Psoas muscle (tissue), 8 donors: ENCODE results near the gene MYO15B. TPM values are rescaled to one million over a fixed set of nuclear protein-coding genes. Genes with fewer than 3 reads are reported as not detected.

Experiments
- ATAC-seq, 4 donors: fragments of 200-7000 bp; cut with Tn5 transposase; one replicate each; pipeline ENCODE4 v1.9.1; 2020; ENCODE audit warnings: moderate library complexity in 3 of 4, mild to moderate bottlenecking in 2 of 4
- DNase-seq, 2 donors: peaks; one replicate each; pipeline ENCODE4 v3.0.0-alpha.2; 2020
- H3K27ac ChIP-seq: fragments of 200-600 bp; one replicate; pipeline ENCODE4 v1.8.0; 2022
- H3K27me3 ChIP-seq, 3 donors: fragments of 200-600 bp in 1 of 3; one replicate each; pipeline versions ENCODE4 v1.6.1 to v1.8.0; 2013 to 2022; ENCODE audit warnings: low read length in 2 of 3, mild to moderate bottlenecking in 2 of 3, moderate library complexity in 1 of 3; ENCODE audit not compliant: insufficient read depth in 3 of 3
- H3K36me3 ChIP-seq, 2 donors: fragments of 200-600 bp in 1 of 2; one replicate each; pipeline versions ENCODE4 v1.6.1 to v1.8.0; 2013 to 2022; ENCODE audit warnings: low read depth in 1 of 2, mild to moderate bottlenecking in 1 of 2, moderate library complexity in 1 of 2; ENCODE audit not compliant: insufficient read depth in 1 of 2
- H3K4me1 ChIP-seq: fragments of 200-600 bp; one replicate; pipeline ENCODE4 v1.8.0; 2022
- H3K4me3 ChIP-seq: fragments of 200-600 bp; one replicate; pipeline ENCODE4 v1.8.0; 2022; ENCODE audit warnings: mild to moderate bottlenecking
- H3K9me3 ChIP-seq: fragments of 200-600 bp; one replicate; pipeline ENCODE4 v1.8.0; 2022
- WGBS, 3 donors: extraction: QIAGEN DNeasy Blood & Tissue Kit; methylation state at CpG; one replicate each; pipeline versions ENCODE4 v1.1.6 to v1.1.7; 2013; 5-methylcytosine and 5-hydroxymethylcytosine counted together
- intact Hi-C, 2 donors: fragments of 100-400 bp; cut with DNase I; formaldehyde crosslinking; loops; one replicate each; pipeline versions ENCODE4 v1.11.0 to v1.14.2; 2022
- polyA plus RNA-seq, 3 donors: library from polyadenylated mRNA; stranded (reverse); fragments of 200-250 nt; gene quantifications; one replicate each; pipeline ENCODE4 v1.2.3, GENCODE V29; 2013
- total RNA-seq, 4 donors: library from RNA; stranded (reverse); fragmentation: NEBNext Ultra II Directional in 2 of 4; extraction: Animal tissue kit (Norgen Biotek cat#: 25700) in 2 of 4; gene quantifications; one replicate each; pipeline versions ENCODE4 v1.2.1 to v1.2.4, GENCODE V29; 2021 to 2023
- TF ChIP-seq, protein P1 (sequence below): fragments of 200-600 bp; IDR thresholded peaks from one replicate; pipeline ENCODE4 v1.8.0; 2022; ENCODE audit warnings: antibody characterized with exemption
- donor health status: healthy with polysubstance abuse.
- donor health status: DM: no; HTN: no; CAD: no; lungs with moderate emphysema.
- donor health status: Bipolar disorder and iron deficiency.
- donor health status: healthy.
- donor health status: DM: yes; HTN: yes; CAD: no.
- donor health status: DM: no; HTN: no; CAD: no.
- donor health status: DM: no; HTN: no; CAD: no.
- donor health status: DM: yes; HTN: yes; CAD: no.

MYO15B gene
- total and polyA plus RNA-seq, 7 donors = 5.2 to 28.2 (median 16.7) TPM

DNA sequence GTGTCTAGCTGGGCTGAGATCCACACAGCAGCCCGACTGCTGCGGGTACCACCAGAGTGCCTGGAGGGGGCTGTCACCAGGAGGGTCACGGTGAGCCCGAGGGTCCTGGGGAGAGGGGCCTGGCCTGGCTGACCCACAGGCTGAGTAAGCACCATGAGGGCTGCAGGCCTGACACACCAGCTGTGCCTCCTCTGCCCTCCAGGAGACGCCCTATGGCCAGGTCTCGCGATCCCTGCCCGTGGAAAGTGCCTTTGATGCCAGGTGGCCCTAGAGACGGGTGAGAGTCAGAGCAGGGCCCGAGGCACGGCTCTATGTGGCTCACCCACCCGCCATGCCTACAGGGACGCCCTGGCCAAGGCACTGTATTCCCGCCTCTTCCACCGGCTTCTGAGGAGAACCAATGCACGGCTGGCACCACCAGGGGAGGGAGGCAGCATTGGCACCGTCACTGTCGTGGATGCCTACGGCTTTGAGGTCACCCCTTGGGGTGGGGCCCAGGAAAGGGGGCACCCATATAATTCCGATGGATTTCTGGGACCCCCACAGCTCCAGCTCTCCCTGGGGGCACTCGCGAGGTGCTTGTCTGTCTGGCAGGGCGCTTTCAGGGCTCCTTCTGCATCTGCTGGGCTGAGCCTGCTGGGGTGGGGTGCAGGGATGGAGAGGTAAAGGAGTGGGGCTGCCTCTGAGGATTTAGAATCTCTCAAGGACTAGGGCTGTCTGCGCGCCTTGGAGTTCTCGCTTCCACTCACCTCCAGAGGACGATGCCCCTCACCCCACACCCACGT, 7.1 kb downstream of the MYO15B start:
- H3K36me3 ChIP-seq = no peaks in the 10 kb centered on the region
- ATAC-seq (no peak), DNase-seq (no peak)
- H3K9me3 ChIP-seq = no peaks in the 10 kb centered on the region
- no peak overlapping the region for H3K4me3 ChIP-seq
- 40 to 74% (median 46%) methylated on average over 28 of the region's 28 CpGs for whole genome bisulfite sequencing, 3 donors
- TF ChIP-seq, protein P1, sequence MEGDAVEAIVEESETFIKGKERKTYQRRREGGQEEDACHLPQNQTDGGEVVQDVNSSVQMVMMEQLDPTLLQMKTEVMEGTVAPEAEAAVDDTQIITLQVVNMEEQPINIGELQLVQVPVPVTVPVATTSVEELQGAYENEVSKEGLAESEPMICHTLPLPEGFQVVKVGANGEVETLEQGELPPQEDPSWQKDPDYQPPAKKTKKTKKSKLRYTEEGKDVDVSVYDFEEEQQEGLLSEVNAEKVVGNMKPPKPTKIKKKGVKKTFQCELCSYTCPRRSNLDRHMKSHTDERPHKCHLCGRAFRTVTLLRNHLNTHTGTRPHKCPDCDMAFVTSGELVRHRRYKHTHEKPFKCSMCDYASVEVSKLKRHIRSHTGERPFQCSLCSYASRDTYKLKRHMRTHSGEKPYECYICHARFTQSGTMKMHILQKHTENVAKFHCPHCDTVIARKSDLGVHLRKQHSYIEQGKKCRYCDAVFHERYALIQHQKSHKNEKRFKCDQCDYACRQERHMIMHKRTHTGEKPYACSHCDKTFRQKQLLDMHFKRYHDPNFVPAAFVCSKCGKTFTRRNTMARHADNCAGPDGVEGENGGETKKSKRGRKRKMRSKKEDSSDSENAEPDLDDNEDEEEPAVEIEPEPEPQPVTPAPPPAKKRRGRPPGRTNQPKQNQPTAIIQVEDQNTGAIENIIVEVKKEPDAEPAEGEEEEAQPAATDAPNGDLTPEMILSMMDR = no peak
- no peak overlapping the region for H3K27ac ChIP-seq
- no peaks in the 10 kb centered on the region for H3K27me3 ChIP-seq
- intact Hi-C loops = no loop called here
- peaks cover 2% of the 10 kb centered on the region for H3K4me1 ChIP-seq

DNA sequence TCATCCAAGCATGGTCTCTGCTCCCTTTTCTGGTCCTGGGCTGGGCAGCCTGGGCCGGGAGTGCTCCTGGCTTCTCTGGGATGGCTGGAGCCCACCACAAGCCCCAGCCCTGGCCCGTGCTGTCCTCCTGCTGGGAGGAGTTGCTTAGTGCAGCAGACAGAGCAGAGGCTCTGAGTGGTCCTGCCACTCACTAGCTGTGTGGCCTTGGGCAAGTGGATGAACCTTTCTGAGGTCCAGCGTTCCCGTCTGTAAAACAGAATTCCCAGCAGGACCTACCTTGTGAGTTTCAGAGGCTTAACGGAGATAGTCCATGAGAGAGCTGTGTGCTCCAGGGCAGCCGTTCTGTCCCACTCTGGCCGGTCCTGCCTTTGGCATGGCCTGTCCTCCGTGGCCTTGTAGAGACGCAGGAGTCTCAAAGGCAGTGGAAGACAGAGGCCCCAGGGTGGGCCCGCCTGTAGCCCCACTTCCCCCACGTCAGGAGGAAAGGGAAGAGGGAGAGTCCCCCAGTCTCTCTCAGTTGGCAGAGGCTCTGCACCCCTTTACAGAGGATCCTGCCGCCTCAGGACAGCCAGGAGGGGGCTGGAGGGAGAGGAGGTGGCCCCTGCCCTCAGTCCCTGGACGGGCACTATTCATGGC, 7.8 kb downstream of the MYO15B start:
- no peaks in the 10 kb centered on the region for H3K9me3 ChIP-seq
- intact Hi-C loops = no loop called here
- ATAC-seq (no peak), DNase-seq (no peak)
- no peaks in the 10 kb centered on the region for H3K36me3 ChIP-seq
- H3K4me3 ChIP-seq = no peak overlapping the region
- H3K27ac ChIP-seq = no peak overlapping the region
- H3K27me3 ChIP-seq = no peaks in the 10 kb centered on the region
- 57 to 82% (median 61%) methylated on average over 13 of the region's 13 CpGs for WGBS, 3 donors
- TF ChIP-seq, protein P1 = no peak
- H3K4me1 ChIP-seq = no peaks in the 10 kb centered on the region

DNA sequence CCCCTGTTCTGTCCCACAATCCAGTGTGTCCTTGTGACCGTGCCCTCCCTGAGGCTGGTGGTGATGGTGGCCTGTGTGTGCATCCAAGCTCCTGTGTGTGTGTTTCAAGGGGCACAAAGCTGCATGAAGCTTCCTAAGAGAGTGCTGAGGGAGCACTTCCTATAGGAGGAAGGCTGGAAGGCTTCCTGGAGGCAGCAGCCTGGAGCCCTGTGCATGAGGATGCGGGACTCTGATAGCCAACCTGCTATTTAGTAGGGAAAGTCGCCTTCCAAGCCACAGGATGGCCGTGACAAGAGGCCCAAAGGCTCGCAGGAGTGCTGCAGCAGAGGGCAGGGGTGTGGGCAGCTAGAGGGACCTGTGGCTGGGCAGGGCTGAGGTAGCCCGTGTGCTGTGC, 8.3 kb downstream of the MYO15B start:
- WGBS, 3 donors = 62 to 86% (median 69%) methylated on average over 6 of the region's 6 CpGs
- no peaks in the 10 kb centered on the region for H3K27me3 ChIP-seq
- peak in 1 of 4 donors; percentile 14 for ATAC-seq
- TF ChIP-seq, protein P1 = no peak
- H3K9me3 ChIP-seq = no peaks in the 10 kb centered on the region
- H3K27ac ChIP-seq = no peak overlapping the region
- no peaks in the 10 kb centered on the region for H3K4me1 ChIP-seq
- intact Hi-C loops = no loop called here
- H3K4me3 ChIP-seq = no peak overlapping the region
- no peak for DNase-seq
- H3K36me3 ChIP-seq = no peaks in the 10 kb centered on the region

DNA sequence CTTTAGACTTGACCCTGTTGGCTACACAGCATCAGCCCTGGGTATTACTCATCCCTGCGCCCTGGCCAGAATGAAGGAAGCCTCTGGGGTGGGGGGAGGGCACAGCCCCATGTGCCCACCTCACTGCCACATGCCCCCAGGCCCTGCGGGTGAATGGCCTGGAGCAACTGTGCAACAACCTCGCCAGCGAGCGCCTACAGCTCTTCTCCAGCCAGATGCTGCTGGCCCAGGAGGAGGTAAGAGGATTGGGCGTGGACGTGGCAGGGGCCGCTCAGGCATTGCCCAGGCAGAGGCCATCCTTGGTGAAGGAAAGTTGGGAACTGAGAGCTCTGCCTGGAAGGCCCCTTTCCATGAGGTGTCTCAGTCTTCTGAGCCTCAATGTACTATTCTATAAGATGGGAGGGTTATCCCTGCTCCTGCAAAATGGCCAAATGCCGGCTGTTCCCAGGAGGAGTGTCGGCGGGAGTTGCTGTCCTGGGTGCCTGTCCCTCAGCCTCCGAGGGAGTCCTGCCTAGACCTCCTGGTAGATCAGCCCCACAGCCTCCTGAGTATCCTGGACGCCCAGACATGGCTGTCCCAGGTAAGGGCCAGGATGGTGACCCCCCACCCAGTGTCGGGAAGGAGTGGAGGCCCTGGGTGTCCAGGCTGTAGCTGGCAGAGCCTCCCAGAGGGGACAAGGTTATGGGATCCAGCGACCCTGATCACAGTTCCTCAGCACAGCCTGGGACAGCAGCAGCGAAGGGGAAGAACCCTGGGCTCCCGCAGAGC, 8.9 kb downstream of the MYO15B start:
- WGBS, 3 donors = 72 to 87% (median 74%) methylated on average over 17 of the region's 17 CpGs
- TF ChIP-seq, protein P1 = no peak
- DNase-seq (no peak), ATAC-seq (no peak)
- H3K27ac ChIP-seq = no peak overlapping the region
- no peaks in the 10 kb centered on the region for H3K36me3 ChIP-seq
- H3K4me1 ChIP-seq = no peaks in the 10 kb centered on the region
- no peaks in the 10 kb centered on the region for H3K27me3 ChIP-seq
- intact Hi-C loops = no loop called here
- H3K9me3 ChIP-seq = no peaks in the 10 kb centered on the region
- no peak overlapping the region for H3K4me3 ChIP-seq
